Neural cell (in vitro differentiated cells): ENCODE data around the gene C3AR1. TPM values are rescaled to one million over a fixed set of nuclear protein-coding genes. Genes with fewer than 3 reads are reported as not detected.
A peak's percentile ranks its signal among the peaks of the same experiment; 100 is the strongest.
"Not testable (repeated sequence)": the region's sequence is repeated elsewhere in the genome, so short reads cannot be mapped to it uniquely, and the experiment has no call there.

Source experiments
- H2AFZ ChIP-seq: fragments of 200-600, 300-800 bp; sonication (generic), shearing (Covaris generic); 2 replicates; pipeline ENCODE4 v1.6.0; 2014; ENCODE audit warnings: low read depth, mild to moderate bottlenecking, antibody characterized with exemption, low read length, moderate library complexity
- H3F3A ChIP-seq: fragments of 200-600 bp; shearing (Covaris generic); 2 replicates; pipeline ENCODE4 v1.6.1; 2016; ENCODE audit warnings: mild to moderate bottlenecking, moderate library complexity, mixed read lengths, antibody characterized with exemption, low read length; ENCODE audit not compliant: insufficient read depth, poor library complexity, severe bottlenecking
- H3K27ac ChIP-seq: fragments of 200-600, 300-800 bp; sonication (generic), shearing (Covaris generic); 2 replicates; pipeline ENCODE4 v1.5.1; 2014; ENCODE audit warnings: mild to moderate bottlenecking, low read length, moderate library complexity
- H3K27me3 ChIP-seq: fragments of 300-800, 200-600 bp; sonication (generic), shearing (Covaris generic); 2 replicates; pipeline ENCODE4 v1.6.0; 2014; ENCODE audit warnings: mild to moderate bottlenecking, low read depth, low read length, moderate library complexity; ENCODE audit not compliant: insufficient read depth
- H3K36me3 ChIP-seq: fragments of 300-800, 200-600 bp; sonication (generic), shearing (Covaris generic); 2 replicates; pipeline ENCODE4 v1.5.1; 2014; ENCODE audit warnings: mild to moderate bottlenecking, antibody characterized with exemption, low read length, moderate library complexity; ENCODE audit not compliant: insufficient read depth
- H3K4me2 ChIP-seq: fragments of 300-800, 200-600 bp; sonication (generic), shearing (Covaris generic); 2 replicates; pipeline ENCODE4 v1.6.0; 2014; ENCODE audit warnings: mild to moderate bottlenecking, low read length
- H3K4me3 ChIP-seq: fragments of 300-800, 200-600 bp; sonication (generic), shearing (Covaris generic); 2 replicates; pipeline ENCODE4 v1.5.1; 2014; ENCODE audit warnings: mild to moderate bottlenecking, low read length, moderate library complexity
- H3K79me2 ChIP-seq: fragments of 200-600 bp; shearing (Covaris generic); replicated peaks from 2 replicates; pipeline ENCODE4 v1.6.0; 2014; ENCODE audit warnings: mild to moderate bottlenecking, low read length, moderate library complexity; ENCODE audit not compliant: insufficient read depth
- H3K9ac ChIP-seq: fragments of 300-800, 200-600 bp; sonication (generic), shearing (Covaris generic); 2 replicates; pipeline ENCODE4 v1.6.1; 2016; ENCODE audit warnings: mild to moderate bottlenecking, low read length, mixed read lengths
- H3K9me2 ChIP-seq: fragments of 200-600 bp; shearing (Covaris generic); 2 replicates; pipeline ENCODE4 v1.6.1; 2016; ENCODE audit warnings: mild to moderate bottlenecking, low read length, mixed read lengths; ENCODE audit not compliant: insufficient read depth
- H3K9me3 ChIP-seq: fragments of 200-600, 300-800 bp; sonication (generic), shearing (Covaris generic); 2 replicates; pipeline ENCODE4 v1.6.1; 2016; ENCODE audit warnings: mild to moderate bottlenecking, mixed run types, low read length, moderate library complexity, mixed read lengths
- H4K20me1 ChIP-seq: fragments of 200-600 bp; shearing (Covaris generic); 2 replicates; pipeline ENCODE4 v1.6.1; 2016; ENCODE audit warnings: mild to moderate bottlenecking, mixed run types; ENCODE audit not compliant: insufficient read depth
- CTCF ChIP-seq: fragments of 450-650 bp; IDR thresholded peaks from 2 replicates; pipeline ENCODE4 v1.5.1; 2014; ENCODE audit warnings: antibody characterized with exemption, mild to moderate bottlenecking, moderate library complexity; ENCODE audit not compliant: poor library complexity, severe bottlenecking
- EP300 ChIP-seq: fragments of 450-650 bp; conservative IDR thresholded peaks from 2 replicates; pipeline ENCODE4 v1.6.1; 2014; ENCODE audit warnings: antibody characterized with exemption, mild to moderate bottlenecking, moderate library complexity; ENCODE audit not compliant: poor library complexity, severe bottlenecking
- EZH2 ChIP-seq: fragments of 200-600, 300-800 bp; shearing (Covaris generic), sonication (generic); IDR thresholded peaks from 2 replicates; pipeline ENCODE4 v1.6.1; 2014; ENCODE audit warnings: antibody characterized with exemption, low read length, borderline replicate concordance, mild to moderate bottlenecking; ENCODE audit not compliant: insufficient read depth, poor library complexity, severe bottlenecking
- MXI1 ChIP-seq: fragments of 450-650 bp; conservative IDR thresholded peaks from 2 replicates; pipeline ENCODE4 v1.6.1; 2014; ENCODE audit warnings: antibody characterized with exemption, mild to moderate bottlenecking; ENCODE audit not compliant: poor library complexity, severe bottlenecking
- POLR2AphosphoS5 ChIP-seq: IDR thresholded peaks from 2 replicates; pipeline ENCODE4 v1.6.1; 2012
- RAD21 ChIP-seq: fragments of 450-650 bp; conservative IDR thresholded peaks from 2 replicates; pipeline ENCODE4 v1.6.1; 2014; ENCODE audit warnings: antibody characterized with exemption, mild to moderate bottlenecking, moderate library complexity
- SMC3 ChIP-seq: fragments of 450-650 bp; conservative IDR thresholded peaks from 2 replicates; pipeline ENCODE4 v1.6.1; 2014; ENCODE audit warnings: antibody characterized with exemption, mild to moderate bottlenecking, moderate library complexity; ENCODE audit not compliant: poor library complexity
- TAF1 ChIP-seq: IDR thresholded peaks from 2 replicates; pipeline ENCODE4 v1.6.1; 2012; ENCODE audit warnings: low read depth
- polyA plus RNA-seq: library from polyadenylated mRNA; depleted of rRNA; stranded (reverse); fragments of >200 nt; gene quantifications from 2 replicates; pipeline ENCODE4 v1.2.3, GENCODE V29; 2014
- TF ChIP-seq, protein P1 (sequence below): IDR thresholded peaks from 2 replicates; pipeline ENCODE4 v1.6.1; 2012; ENCODE audit warnings: borderline replicate concordance

C3AR1 gene
- polyA plus RNA-seq, 1 donor from 2014 or later = not detected

DNA sequence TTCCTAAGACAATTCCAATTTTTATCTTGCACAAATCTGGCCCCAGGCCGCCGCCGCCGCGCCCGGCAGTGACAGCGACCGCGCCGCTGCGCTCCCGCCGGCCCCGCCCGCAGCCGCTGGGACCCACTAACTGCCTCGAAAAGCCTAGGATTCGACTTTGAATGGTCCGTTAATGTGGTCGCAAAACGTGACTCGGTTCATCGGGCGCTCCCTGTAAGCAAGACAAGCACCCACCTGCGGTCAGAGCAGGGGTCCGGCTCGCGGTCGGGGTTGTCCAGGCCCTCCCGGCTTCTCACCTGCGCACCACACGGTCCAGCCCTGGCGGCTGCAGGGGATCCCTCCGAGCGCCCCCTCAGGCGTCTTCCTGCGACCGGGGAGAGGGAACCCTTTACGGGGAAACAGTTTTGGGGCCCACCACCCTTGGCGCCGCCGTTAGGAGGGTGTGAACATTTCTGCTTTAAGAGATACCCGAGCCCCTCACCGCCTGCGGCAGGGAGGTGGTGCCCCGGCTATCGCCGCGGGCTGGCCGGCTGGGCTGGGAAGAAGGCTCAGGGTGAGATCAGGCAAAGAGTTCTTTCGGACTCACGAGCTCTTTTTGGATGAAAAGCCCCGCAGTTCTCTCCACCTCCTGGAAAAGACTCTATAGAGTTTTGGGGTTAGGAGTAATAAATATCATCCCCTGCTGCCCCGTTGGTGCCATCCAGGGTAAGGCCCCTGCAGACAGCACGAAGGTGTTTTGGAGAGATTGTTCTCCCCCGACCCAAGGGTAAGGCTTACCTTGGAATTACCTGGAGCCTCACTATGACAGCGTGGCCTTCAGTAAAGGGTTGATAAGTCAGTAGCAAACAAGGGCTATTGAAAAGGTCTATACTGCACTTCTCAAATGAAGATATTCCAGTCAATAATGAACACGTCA, 47.2 kb downstream of the C3AR1 start:
- TF ChIP-seq, protein P1, sequence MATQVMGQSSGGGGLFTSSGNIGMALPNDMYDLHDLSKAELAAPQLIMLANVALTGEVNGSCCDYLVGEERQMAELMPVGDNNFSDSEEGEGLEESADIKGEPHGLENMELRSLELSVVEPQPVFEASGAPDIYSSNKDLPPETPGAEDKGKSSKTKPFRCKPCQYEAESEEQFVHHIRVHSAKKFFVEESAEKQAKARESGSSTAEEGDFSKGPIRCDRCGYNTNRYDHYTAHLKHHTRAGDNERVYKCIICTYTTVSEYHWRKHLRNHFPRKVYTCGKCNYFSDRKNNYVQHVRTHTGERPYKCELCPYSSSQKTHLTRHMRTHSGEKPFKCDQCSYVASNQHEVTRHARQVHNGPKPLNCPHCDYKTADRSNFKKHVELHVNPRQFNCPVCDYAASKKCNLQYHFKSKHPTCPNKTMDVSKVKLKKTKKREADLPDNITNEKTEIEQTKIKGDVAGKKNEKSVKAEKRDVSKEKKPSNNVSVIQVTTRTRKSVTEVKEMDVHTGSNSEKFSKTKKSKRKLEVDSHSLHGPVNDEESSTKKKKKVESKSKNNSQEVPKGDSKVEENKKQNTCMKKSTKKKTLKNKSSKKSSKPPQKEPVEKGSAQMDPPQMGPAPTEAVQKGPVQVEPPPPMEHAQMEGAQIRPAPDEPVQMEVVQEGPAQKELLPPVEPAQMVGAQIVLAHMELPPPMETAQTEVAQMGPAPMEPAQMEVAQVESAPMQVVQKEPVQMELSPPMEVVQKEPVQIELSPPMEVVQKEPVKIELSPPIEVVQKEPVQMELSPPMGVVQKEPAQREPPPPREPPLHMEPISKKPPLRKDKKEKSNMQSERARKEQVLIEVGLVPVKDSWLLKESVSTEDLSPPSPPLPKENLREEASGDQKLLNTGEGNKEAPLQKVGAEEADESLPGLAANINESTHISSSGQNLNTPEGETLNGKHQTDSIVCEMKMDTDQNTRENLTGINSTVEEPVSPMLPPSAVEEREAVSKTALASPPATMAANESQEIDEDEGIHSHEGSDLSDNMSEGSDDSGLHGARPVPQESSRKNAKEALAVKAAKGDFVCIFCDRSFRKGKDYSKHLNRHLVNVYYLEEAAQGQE = no peak
- TF ChIP-seq CTCF = no peak
- no peak for TF ChIP-seq MXI1
- no peak for TF ChIP-seq POLR2AphosphoS5
- TF ChIP-seq SMC3 = no peak
- TF ChIP-seq EP300 = no peak
- TF ChIP-seq TAF1 = no peak
- no peak for TF ChIP-seq EZH2
- no peak for TF ChIP-seq RAD21
- Histone ChIP-seq H3K4me3 (peak overlapping the region; percentile 50), H3K9ac (no peak overlapping the region), H3K4me2 (no peak overlapping the region), H2AFZ (no peak overlapping the region), H3K27ac (no peak overlapping the region), H4K20me1 (no peaks in the 10 kb centered on the region), H3K79me2 (no peaks in the 10 kb centered on the region), H3K9me2 (no peaks in the 10 kb centered on the region), H3K27me3 (peaks cover 18% of the 10 kb centered on the region), H3K36me3 (no peaks in the 10 kb centered on the region), H3F3A (no peaks in the 10 kb centered on the region), H3K9me3 (no peaks in the 10 kb centered on the region)

DNA sequence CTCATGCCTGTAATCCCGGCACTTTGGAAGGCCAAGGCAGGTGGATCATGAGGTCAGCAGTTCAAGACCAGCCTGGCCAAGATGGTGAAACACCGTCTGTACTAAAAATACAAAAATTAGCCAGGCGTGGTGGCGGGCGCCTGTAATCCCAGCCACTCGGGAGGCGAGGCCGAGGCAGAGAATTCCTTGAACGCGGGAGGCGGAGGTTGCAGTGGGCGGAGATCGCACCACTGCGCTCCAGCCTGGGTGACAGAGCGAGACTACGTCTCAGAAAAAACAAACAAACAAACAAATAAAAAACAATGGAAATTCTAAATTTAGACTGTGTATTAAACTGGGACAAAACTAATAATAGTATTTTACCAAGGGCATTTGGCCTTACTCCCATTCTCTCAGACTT, 47.9 kb downstream of the C3AR1 start:
- H3K9ac ChIP-seq, H3K27ac ChIP-seq, H2AFZ ChIP-seq, H3K79me2 ChIP-seq, H3K4me2 ChIP-seq, H3F3A ChIP-seq, H4K20me1 ChIP-seq, H3K9me2 ChIP-seq, H3K9me3 ChIP-seq, H3K36me3 ChIP-seq: not testable (repeated sequence)
- peak overlapping the region; percentile 50 for H3K4me3 ChIP-seq
- peaks cover 18% of the 10 kb centered on the region for H3K27me3 ChIP-seq
